Endothelial cell (in vitro differentiated cells): ENCODE measurements around the gene CTAGE1. TPM values are rescaled to one million over a fixed set of nuclear protein-coding genes. Genes with fewer than 3 reads are reported as not detected.

ENCODE experiments used
- DNase-seq: peaks from one replicate; pipeline ENCODE4 v3.0.0; 2021; ENCODE audit warnings: low spot score
- H3K27ac Mint-ChIP-seq: one replicate; pipeline ENCODE4 v1.8.0; 2021; ENCODE audit warnings: mixed read lengths, inconsistent platforms; ENCODE audit not compliant: unreplicated experiment
- H3K27me3 Mint-ChIP-seq: one replicate; pipeline ENCODE4 v1.8.0; 2021; ENCODE audit warnings: mild to moderate bottlenecking, moderate library complexity, mixed read lengths, inconsistent platforms; ENCODE audit not compliant: unreplicated experiment
- H3K36me3 Mint-ChIP-seq: one replicate; pipeline ENCODE4 v1.8.0; 2021; ENCODE audit warnings: mild to moderate bottlenecking, low read depth, mixed read lengths, inconsistent platforms; ENCODE audit not compliant: unreplicated experiment
- H3K4me1 Mint-ChIP-seq: one replicate; pipeline ENCODE4 v1.8.0; 2021; ENCODE audit warnings: mild to moderate bottlenecking, mixed read lengths, inconsistent platforms; ENCODE audit not compliant: unreplicated experiment
- H3K4me3 Mint-ChIP-seq: one replicate; pipeline ENCODE4 v1.8.0; 2021; ENCODE audit warnings: mild to moderate bottlenecking, mixed read lengths, inconsistent platforms; ENCODE audit not compliant: unreplicated experiment
- H3K9me3 Mint-ChIP-seq: one replicate; pipeline ENCODE4 v1.8.0; 2021; ENCODE audit warnings: mixed read lengths, inconsistent platforms; ENCODE audit not compliant: unreplicated experiment
- total RNA-seq: library from RNA; stranded (reverse); fragmentation: NEBNext Ultra II Directional; extraction: Animal tissue kit (Norgen Biotek cat#: 25700); gene quantifications from one replicate; pipeline ENCODE4 v1.2.1, GENCODE V29; 2021; ENCODE audit not compliant: unreplicated experiment
- TF ChIP-seq, protein P1 (sequence below): fragments of 200-600 bp; sonication (generic); IDR thresholded peaks from one replicate; pipeline ENCODE4 v1.5.0; 2021; ENCODE audit warnings: antibody characterized with exemption; ENCODE audit not compliant: unreplicated experiment

Gene CTAGE1
- total RNA-seq, 1 donor from 2014 or later, result not detected

- DNase-seq, result no peak
- Mint-ChIP-seq H3K27ac (no peak overlapping the region), H3K27me3 (peaks cover 3% of the 10 kb centered on the region), H3K9me3 (no peaks in the 10 kb centered on the region), H3K4me3 (no peak overlapping the region), H3K36me3 (peaks cover 3% of the 10 kb centered on the region), H3K4me1 (no peaks in the 10 kb centered on the region)
- TF ChIP-seq, protein P1, sequence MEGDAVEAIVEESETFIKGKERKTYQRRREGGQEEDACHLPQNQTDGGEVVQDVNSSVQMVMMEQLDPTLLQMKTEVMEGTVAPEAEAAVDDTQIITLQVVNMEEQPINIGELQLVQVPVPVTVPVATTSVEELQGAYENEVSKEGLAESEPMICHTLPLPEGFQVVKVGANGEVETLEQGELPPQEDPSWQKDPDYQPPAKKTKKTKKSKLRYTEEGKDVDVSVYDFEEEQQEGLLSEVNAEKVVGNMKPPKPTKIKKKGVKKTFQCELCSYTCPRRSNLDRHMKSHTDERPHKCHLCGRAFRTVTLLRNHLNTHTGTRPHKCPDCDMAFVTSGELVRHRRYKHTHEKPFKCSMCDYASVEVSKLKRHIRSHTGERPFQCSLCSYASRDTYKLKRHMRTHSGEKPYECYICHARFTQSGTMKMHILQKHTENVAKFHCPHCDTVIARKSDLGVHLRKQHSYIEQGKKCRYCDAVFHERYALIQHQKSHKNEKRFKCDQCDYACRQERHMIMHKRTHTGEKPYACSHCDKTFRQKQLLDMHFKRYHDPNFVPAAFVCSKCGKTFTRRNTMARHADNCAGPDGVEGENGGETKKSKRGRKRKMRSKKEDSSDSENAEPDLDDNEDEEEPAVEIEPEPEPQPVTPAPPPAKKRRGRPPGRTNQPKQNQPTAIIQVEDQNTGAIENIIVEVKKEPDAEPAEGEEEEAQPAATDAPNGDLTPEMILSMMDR, result no peak
Measured at GRCh38 chr18:22422909-22423548, 5.3 kb upstream of the CTAGE1 start.

GRCh38 chr18:22420652-22421051 lies 2.9 kb upstream of the CTAGE1 start:
- H3K9me3 Mint-ChIP-seq, result no peaks in the 10 kb centered on the region
- DNase-seq, result no peak
- H3K27me3 Mint-ChIP-seq, result peaks cover 3% of the 10 kb centered on the region
- TF ChIP-seq, protein P1, result no peak
- H3K4me3 Mint-ChIP-seq, result no peak overlapping the region
- peaks cover 3% of the 10 kb centered on the region for H3K36me3 Mint-ChIP-seq
- no peaks in the 10 kb centered on the region for H3K4me1 Mint-ChIP-seq
- no peak overlapping the region for H3K27ac Mint-ChIP-seq

DNA sequence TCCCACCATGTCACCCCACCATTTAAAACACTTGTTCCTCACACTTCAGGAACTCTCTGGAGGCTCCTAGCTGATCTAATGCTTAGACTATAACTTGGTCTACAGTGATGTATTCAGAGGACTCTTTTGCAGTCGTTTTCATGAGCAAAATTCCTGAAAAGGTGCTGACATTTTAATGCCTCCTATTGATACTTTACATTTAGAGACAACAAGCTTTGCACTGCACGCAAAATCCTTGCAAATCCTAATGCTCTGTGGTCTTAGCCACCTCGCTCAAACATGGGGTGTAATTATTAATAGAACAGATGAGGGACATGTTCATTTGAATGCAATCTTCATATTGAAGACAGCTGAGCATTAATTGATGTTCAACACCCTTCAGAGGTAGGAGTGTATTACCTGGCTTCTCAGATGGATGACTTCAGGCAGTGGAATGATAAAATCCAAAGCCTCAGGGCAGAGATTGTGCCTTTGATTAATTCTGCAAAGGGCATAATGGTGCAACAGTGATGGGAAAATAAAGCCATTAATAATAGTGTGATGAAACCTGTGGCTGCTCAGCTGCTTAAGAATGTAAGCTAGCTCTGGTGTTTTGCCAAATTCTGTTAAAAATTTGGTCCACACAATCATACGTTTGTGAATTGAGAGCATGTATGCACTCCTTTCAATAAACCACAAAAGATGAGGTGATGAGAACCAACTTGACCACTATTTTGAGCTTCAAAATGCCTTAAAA lies 5.4 kb downstream of the CTAGE1 start:
- TF ChIP-seq, protein P1, result no peak
- peaks cover 9% of the 10 kb centered on the region for H3K4me1 Mint-ChIP-seq
- H3K36me3 Mint-ChIP-seq, result peaks cover 7% of the 10 kb centered on the region
- peaks cover 7% of the 10 kb centered on the region for H3K9me3 Mint-ChIP-seq
- DNase-seq, result no peak
- peaks cover 3% of the 10 kb centered on the region for H3K27me3 Mint-ChIP-seq
- no peak overlapping the region for H3K27ac Mint-ChIP-seq
- H3K4me3 Mint-ChIP-seq, result no peak overlapping the region

- TF ChIP-seq, protein P1, result no peak
- peaks cover 10% of the 10 kb centered on the region for H3K36me3 Mint-ChIP-seq
- H3K27ac Mint-ChIP-seq, result no peak overlapping the region
- no peak for DNase-seq
- peaks cover 7% of the 10 kb centered on the region for H3K9me3 Mint-ChIP-seq
- peaks cover 9% of the 10 kb centered on the region for H3K4me1 Mint-ChIP-seq
- H3K27me3 Mint-ChIP-seq, result peaks cover 3% of the 10 kb centered on the region
- no peak overlapping the region for H3K4me3 Mint-ChIP-seq
Measured at GRCh38 chr18:22411446-22411845, 6.3 kb downstream of the CTAGE1 start.

GRCh38 chr18:22410126-22410525 lies 7.6 kb downstream of the CTAGE1 start:
- Mint-ChIP-seq H3K4me3 (no peak overlapping the region), H3K9me3 (peaks cover 7% of the 10 kb centered on the region), H3K36me3 (peaks cover 10% of the 10 kb centered on the region), H3K4me1 (peaks cover 9% of the 10 kb centered on the region), H3K27ac (no peak overlapping the region), H3K27me3 (peaks cover 3% of the 10 kb centered on the region)
- TF ChIP-seq, protein P1, result no peak
- DNase-seq, result no peak
